Pancreas (tissue), 10 donors: Measurements from ENCODE around the gene SHROOM2. TPM values are rescaled to one million over a fixed set of nuclear protein-coding genes. Genes with fewer than 3 reads are reported as not detected.
"Not testable (repeated sequence)": the region's sequence is repeated elsewhere in the genome, so short reads cannot be mapped to it uniquely, and the experiment has no call there.

Source experiments
- ATAC-seq, 4 donors: fragments of 200-7000 bp; cut with Tn5 transposase; one replicate each; pipeline versions ENCODE4 v1.8.0 to v1.9.1; 2020; ENCODE audit warnings: mild to moderate bottlenecking in 4 of 4, moderate library complexity in 4 of 4
- DNase-seq, 6 donors: peaks; one replicate each; pipeline ENCODE4 v3.0.0-alpha.2; 2020
- FAIRE-seq: peaks from 2 replicates; lab custom pipeline; 2012; peaks lifted over from hg19 to GRCh38; lab: Jason Lieb, UNC
- H3K27ac ChIP-seq, 4 donors: fragments of 200-600 bp; sonication (generic); 1 replicate in 3 of 4; 2 replicates in 1 of 4; pipeline versions ENCODE4 v1.5.0 to v1.8.0; 2020
- H3K27me3 ChIP-seq, 4 donors: fragments of 200-600 bp; one replicate each; pipeline ENCODE4 v1.8.0; 2021
- H3K36me3 ChIP-seq, 3 donors: fragments of 200-600 bp; sonication (generic) in 1 of 3; one replicate each; pipeline versions ENCODE4 v1.5.0 to v1.8.0; 2020 to 2021
- H3K4me1 ChIP-seq, 3 donors: fragments of 200-600 bp; one replicate each; pipeline ENCODE4 v1.8.0; 2021
- H3K4me3 ChIP-seq, 4 donors: fragments of 200-600 bp; sonication (generic) in 2 of 4; one replicate each; pipeline versions ENCODE4 v1.5.0 to v1.8.0; 2020 to 2021
- H3K9me3 ChIP-seq, 4 donors: fragments of 200-600 bp; one replicate each; pipeline ENCODE4 v1.8.0; 2021
- whole genome bisulfite sequencing, 2 donors: extraction: QIAGEN DNeasy Blood & Tissue Kit; methylation state at CpG; one replicate each; pipeline ENCODE4 v1.1.7; 2013; 5-methylcytosine and 5-hydroxymethylcytosine counted together
- intact Hi-C, 3 donors: fragments of 100-400 bp; cut with DNase I; formaldehyde crosslinking; loops; one replicate each; pipeline versions ENCODE4 v1.11.1 to v1.14.2; 2022
- polyA plus RNA-seq, 2 donors: library from polyadenylated mRNA; stranded (reverse); fragments of 200-250 nt; gene quantifications; one replicate each; pipeline ENCODE4 v1.2.3, GENCODE V29; 2013
- total RNA-seq, 6 donors: library from RNA; stranded (reverse); fragmentation: NEBNext Ultra II Directional in 4 of 6; extraction: Animal tissue kit (Norgen Biotek cat#: 25700) in 4 of 6; gene quantifications; one replicate each; pipeline versions ENCODE4 v1.2.1 to v1.2.4, GENCODE V29; 2021 to 2023
- TF ChIP-seq, protein P1 (sequence below), 4 donors: fragments of 200-600 bp; sonication (generic) in 3 of 4; IDR thresholded peaks; one replicate each; pipeline versions ENCODE4 v1.5.0 to v1.8.0; 2021; ENCODE audit warnings: antibody characterized with exemption in 4 of 4
- donor health status: healthy with polysubstance abuse.
- donor health status: DM: no; HTN: no; CAD: no; lungs with moderate emphysema.
- donor health status: DM: no; HTN: no; CAD: no.
- donor health status: control.
- donor health status: control.
- donor health status: Bipolar disorder and iron deficiency.
- donor health status: DM: yes; HTN: yes; CAD: no.
- donor health status: DM: no; HTN: no; CAD: no.
- donor health status: DM: no; HTN: no; CAD: no.
- donor health status: DM: yes; HTN: yes; CAD: no.

The SHROOM2 gene
- total and polyA plus RNA-seq, 8 donors: 3.2 to 6.6 (median 3.8) TPM

DNA sequence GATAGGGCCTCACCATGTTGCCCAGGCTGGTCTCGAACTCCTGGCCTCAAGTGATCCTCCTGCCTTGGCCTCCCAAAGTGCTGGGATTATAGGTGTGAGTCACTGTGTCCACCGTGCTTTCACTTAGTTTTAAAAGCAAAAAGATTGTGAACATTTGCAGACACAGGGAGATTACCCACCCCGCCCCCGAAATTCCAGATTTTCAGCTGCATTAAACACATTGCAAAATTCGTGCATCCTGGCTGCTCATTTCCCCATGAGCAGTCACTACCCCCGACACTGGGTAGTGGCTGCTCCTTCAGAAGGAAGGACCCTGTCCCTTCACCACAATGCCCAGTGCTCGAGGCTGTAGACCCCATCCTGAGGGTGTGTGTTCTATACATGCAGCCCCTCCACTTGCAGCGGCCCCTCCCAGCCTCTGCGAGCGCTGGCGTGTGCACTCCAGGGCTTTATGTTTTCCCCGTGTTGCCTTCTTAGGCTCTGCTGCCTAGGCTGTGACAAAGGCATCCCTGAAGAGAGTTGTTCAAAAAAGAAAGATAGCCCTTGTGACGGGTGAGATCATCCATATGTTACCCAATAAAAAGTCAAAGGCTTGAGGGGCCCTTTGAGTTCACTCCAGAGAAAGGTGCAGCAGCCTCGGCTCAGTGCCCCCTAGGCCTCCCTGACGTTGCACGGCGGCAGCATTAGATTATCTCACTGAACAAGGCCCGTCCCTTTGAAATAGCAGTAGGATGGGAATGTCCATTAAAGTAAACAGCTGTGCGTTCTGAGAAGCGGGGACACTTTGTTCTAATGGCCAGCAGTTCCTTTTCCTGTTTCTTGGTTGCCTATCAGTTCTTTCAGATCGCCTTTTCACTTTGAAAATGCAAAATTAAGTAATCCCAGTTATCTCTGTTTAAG lies 71.6 kb downstream of the SHROOM2 start:
- no peak for FAIRE-seq
- Histone ChIP-seq H3K27ac (no peak overlapping the region), H3K9me3 (no peaks in the 10 kb centered on the region), H3K27me3 (no peaks in the 10 kb centered on the region), H3K36me3 (no peaks in the 10 kb centered on the region), H3K4me1 (no peaks in the 10 kb centered on the region), H3K4me3 (no peak overlapping the region)
- 81 to 89% methylated on average over 21 of the region's 21 CpGs for WGBS, 2 donors
- DNase-seq: no peak
- TF ChIP-seq, protein P1, sequence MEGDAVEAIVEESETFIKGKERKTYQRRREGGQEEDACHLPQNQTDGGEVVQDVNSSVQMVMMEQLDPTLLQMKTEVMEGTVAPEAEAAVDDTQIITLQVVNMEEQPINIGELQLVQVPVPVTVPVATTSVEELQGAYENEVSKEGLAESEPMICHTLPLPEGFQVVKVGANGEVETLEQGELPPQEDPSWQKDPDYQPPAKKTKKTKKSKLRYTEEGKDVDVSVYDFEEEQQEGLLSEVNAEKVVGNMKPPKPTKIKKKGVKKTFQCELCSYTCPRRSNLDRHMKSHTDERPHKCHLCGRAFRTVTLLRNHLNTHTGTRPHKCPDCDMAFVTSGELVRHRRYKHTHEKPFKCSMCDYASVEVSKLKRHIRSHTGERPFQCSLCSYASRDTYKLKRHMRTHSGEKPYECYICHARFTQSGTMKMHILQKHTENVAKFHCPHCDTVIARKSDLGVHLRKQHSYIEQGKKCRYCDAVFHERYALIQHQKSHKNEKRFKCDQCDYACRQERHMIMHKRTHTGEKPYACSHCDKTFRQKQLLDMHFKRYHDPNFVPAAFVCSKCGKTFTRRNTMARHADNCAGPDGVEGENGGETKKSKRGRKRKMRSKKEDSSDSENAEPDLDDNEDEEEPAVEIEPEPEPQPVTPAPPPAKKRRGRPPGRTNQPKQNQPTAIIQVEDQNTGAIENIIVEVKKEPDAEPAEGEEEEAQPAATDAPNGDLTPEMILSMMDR (IDR thresholded peaks at IDR 0.05): no peak
- ATAC-seq: no peak
- intact Hi-C loops: no loop called here

DNA sequence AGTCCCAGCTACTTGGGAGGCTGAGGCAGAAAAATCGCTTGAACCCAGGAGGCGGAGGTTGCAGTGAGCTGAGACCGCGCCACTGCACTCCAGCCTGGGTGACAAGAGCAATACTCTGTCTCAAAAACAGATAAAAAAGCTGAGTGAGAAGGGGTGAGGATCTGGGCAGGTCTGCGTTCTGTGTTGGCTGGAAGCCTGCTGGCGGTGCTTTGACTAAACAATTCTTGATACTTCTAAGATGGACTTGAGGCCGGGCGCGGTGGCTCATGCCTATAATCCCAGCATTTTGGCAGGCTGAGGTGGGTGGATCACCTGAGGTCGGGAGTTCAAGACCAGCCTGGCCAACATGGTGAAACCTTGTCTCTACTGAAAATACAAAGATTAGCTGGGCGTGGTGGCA lies 72.5 kb downstream of the SHROOM2 start:
- H3K4me1 ChIP-seq, H3K27me3 ChIP-seq, H3K27ac ChIP-seq, H3K36me3 ChIP-seq, intact Hi-C loops, H3K9me3 ChIP-seq, ATAC-seq, H3K4me3 ChIP-seq, DNase-seq, FAIRE-seq: not testable (repeated sequence)
- WGBS, 2 donors: 93 to 94% methylated on average over 11 of the region's 11 CpGs

DNA sequence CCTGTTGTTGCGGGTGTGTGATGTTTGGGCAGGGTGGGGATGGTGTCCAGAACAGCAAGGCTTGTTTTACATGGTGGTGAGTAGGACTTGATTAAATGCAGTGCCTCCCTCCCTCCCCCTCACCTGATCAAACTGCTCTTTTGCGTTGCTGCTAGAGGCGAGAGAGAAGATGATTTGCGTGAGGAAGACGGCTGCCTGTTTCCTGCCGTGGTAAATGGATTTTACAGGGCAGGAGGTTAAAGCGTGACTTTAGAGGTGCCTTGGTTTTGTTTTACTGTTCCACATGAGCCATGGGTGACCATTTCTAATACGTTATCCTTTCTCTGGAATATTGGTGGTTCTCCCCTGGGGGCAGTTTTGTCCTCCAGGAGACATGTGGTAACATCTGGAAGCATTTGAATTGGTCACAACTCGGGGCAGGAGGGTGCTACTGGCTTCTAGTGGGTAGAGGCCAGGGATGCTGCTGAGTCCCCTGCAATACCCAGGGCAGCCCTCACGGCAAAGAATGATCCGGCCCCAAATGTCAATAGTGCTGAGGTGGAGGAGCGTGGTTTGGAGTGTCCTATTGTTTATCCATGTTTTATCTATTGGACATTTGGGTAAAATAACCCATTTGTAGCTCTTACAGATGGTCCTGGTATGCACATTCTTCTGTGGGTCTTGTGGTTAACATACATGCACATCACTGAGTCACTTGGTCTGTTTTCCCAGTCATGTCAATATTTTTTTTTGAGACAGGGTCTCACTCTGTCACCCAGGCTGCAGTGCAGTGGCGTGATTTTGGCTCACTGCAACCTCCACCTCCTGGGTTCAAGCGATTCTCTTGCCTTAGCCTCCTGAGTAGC lies 73.7 kb downstream of the SHROOM2 start:
- 75 to 86% methylated on average over 14 of the region's 14 CpGs for WGBS, 2 donors
- no peak for FAIRE-seq
- DNase-seq: no peak
- no peak for ATAC-seq
- Histone ChIP-seq H3K36me3 (no peaks in the 10 kb centered on the region), H3K27me3 (no peaks in the 10 kb centered on the region), H3K4me1 (no peaks in the 10 kb centered on the region), H3K9me3 (no peaks in the 10 kb centered on the region), H3K4me3 (no peak overlapping the region), H3K27ac (no peak overlapping the region)
- TF ChIP-seq, protein P1 (IDR thresholded peaks at IDR 0.05): no peak
- intact Hi-C loops: no loop called here

DNA sequence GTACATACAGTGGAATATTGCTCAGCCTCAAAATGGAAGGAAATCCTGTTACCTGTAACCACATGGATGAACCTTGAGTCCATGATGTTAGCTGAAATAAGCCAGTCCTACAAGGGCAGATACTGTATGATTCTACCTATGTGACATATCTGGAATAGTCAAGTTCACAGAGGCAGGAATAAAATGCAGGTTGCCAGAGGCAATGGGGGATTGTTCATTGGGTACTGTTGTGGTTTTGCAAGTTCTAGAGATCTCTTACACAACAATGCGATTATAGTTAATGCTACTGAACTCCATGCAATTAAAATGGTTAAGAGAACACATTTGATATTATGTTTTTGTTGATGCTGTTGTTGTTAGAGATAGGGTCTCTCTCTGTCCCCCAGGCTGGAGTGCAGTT lies 74.6 kb downstream of the SHROOM2 start:
- FAIRE-seq: no peak
- Histone ChIP-seq H3K27ac (no peak overlapping the region), H3K9me3 (no peaks in the 10 kb centered on the region), H3K27me3 (no peaks in the 10 kb centered on the region), H3K36me3 (no peaks in the 10 kb centered on the region), H3K4me1 (no peaks in the 10 kb centered on the region), H3K4me3 (no peak overlapping the region)
- 96 to 97% methylated on average over 1 of the region's 1 CpG for WGBS, 2 donors
- no peak for ATAC-seq
- intact Hi-C loops: no loop called here
- TF ChIP-seq, protein P1 (IDR thresholded peaks at IDR 0.05): no peak
- no peak for DNase-seq

DNA sequence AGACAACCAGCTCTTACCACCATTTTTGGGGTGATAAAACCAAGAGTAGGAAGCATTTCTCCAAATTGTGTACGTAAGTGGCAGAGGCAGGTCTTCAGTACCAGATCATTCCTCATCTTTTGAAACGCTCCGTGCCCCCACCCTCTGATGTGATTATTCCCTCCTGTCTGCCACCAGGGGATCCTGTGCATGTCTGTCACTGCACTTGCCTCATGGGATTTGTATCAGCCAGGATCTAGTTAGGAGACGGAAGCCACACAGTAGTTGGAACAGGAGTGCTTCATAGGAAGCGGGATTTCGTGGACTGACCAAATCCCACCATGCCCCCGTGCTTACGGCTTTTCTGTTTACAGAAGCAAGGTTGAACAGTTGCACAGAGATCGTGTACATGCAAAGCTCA lies 75.5 kb downstream of the SHROOM2 start:
- TF ChIP-seq, protein P1 (IDR thresholded peaks at IDR 0.05): no peak
- Histone ChIP-seq H3K27me3 (no peaks in the 10 kb centered on the region), H3K9me3 (no peaks in the 10 kb centered on the region), H3K4me1 (no peaks in the 10 kb centered on the region), H3K27ac (no peak overlapping the region), H3K36me3 (no peaks in the 10 kb centered on the region), H3K4me3 (no peak overlapping the region)
- intact Hi-C loops: no loop called here
- FAIRE-seq (no peak), DNase-seq (no peak), ATAC-seq (no peak)
- 85 to 94% methylated on average over 9 of the region's 9 CpGs for WGBS, 2 donors
